Thyroid gland (tissue), 4 donors: ENCODE measurements around the gene GRIN2A.

ENCODE experiments used
- CTCF ChIP-seq, 6 experiments: fragments of 200-600 bp in 3 of 6; fragments of 450-650 bp in 3 of 6; sonication (generic) in 3 of 6; IDR thresholded peaks; one replicate each; pipeline ENCODE4 v1.5.1; 2016 to 2019; ENCODE audit warnings: antibody characterized with exemption in 6 of 6, mild to moderate bottlenecking in 2 of 6, inconsistent platforms in 1 of 6, moderate library complexity in 1 of 6
- POLR2A ChIP-seq, 2 donors: fragments of 450-650 bp; IDR thresholded peaks; one replicate each; pipeline ENCODE4 v1.6.1; 2017; ENCODE audit warnings: antibody characterized with exemption in 2 of 2, mild to moderate bottlenecking in 2 of 2, moderate library complexity in 1 of 2

GRCh38 chr16:10123141-10123540 lies 59.1 kb downstream of the GRIN2A start:
- no peak for TF ChIP-seq CTCF (IDR thresholded peaks at IDR 0.05)
- no peak for TF ChIP-seq POLR2A (IDR thresholded peaks at IDR 0.05)
